Measurements from ENCODE around the gene NRM. TPM values are rescaled to one million over a fixed set of nuclear protein-coding genes. Genes with fewer than 3 reads are reported as not detected.
A peak's percentile ranks its signal among the peaks of the same experiment; 100 is the strongest.

Gene NRM
- total RNA-seq, 1 experiment from 2014 or later: 13.6 TPM

- H3K4me3 ChIP-seq (replicated peaks in 1 of 2; ENCODE audit: low read depth in 1 of 2, low read length in 2 of 2): no peak overlapping the region
- DNase-seq (ENCODE audit: low read depth, low spot score) (no peak), ATAC-seq (no peak)
- H3K27me3 ChIP-seq (ENCODE audit: insufficient read depth, low read length): no peaks in the 10 kb centered on the region
- no peak for TF ChIP-seq CBX3 (IDR thresholded peaks at IDR 0.05; ENCODE audit: low read depth)
- TF ChIP-seq CEBPB (IDR thresholded peaks at IDR 0.05; ENCODE audit: low read depth): no peak
- TF ChIP-seq RAD21 (IDR thresholded peaks at IDR 0.05; ENCODE audit: low read depth): no peak
- no peak for TF ChIP-seq CTCF (IDR thresholded peaks at IDR 0.05 in 2 of 3, conservative IDR thresholded peaks at IDR 0.05 in 1 of 3; ENCODE audit: borderline replicate concordance in 1 of 3, insufficient read depth in 1 of 3, low read depth in 2 of 3, low read length in 2 of 3)
- TF ChIP-seq FOSL1 (IDR thresholded peaks at IDR 0.05; ENCODE audit: low read depth): no peak
- TF ChIP-seq MAX (IDR thresholded peaks at IDR 0.05): no peak
- TF ChIP-seq EZH2phosphoT487 (IDR thresholded peaks at IDR 0.05; ENCODE audit: borderline replicate concordance): no peak
- BruUV-seq (replicated peaks): no TSS peak
- ChIA-PET RAD21 (ENCODE audit: low non-redundant PET in 1 of 2, low total read pairs in 2 of 2, uncharacterized antibody in 2 of 2, unreplicated experiment in 2 of 2) (no interaction called here), POLR2A (no interaction called here), CTCF (no interaction called here)
- intact Hi-C loops (cut with micrococcal nuclease): no loop called here
- peaks cover 13 to 16% of the 10 kb centered on the region in 2 experiments; a peak in 3 of 4 replicates for H3K36me3 ChIP-seq (ENCODE audit: control insufficient read depth in 1 of 2, insufficient read depth in 2 of 2, low read length in 2 of 2)
- H3K4me1 ChIP-seq (ENCODE audit: control insufficient read depth in 1 of 2, insufficient read depth in 2 of 2, low read length in 2 of 2): peaks cover under 1 to 2% of the 10 kb centered on the region in 2 experiments; a peak in 3 of 4 replicates
- no peaks in the 10 kb centered on the region for H3K79me2 ChIP-seq (ENCODE audit: insufficient read depth, low read length)
- no peaks in the 10 kb centered on the region for H3K9me2 ChIP-seq (ENCODE audit: insufficient read depth)
- no peaks in the 10 kb centered on the region for H3K9me3 ChIP-seq (ENCODE audit: control insufficient read depth in 1 of 2, insufficient read depth in 1 of 2, low read depth in 1 of 2, low read length in 2 of 2)
- no peak overlapping the region for H3K4me2 ChIP-seq (ENCODE audit: low read length)
- no peak overlapping the region for H2AFZ ChIP-seq (ENCODE audit: low read depth, low read length, poor library complexity, severe bottlenecking)
- H3K9ac ChIP-seq (ENCODE audit: low read length): no peak overlapping the region
- no peaks in the 10 kb centered on the region for H4K20me1 ChIP-seq (ENCODE audit: insufficient read depth)
- no peak overlapping the region for H3K27ac ChIP-seq (ENCODE audit: low read depth, low read length)
These were observed 49.7 kb downstream of the NRM start for GRCh38 chr6:30641048-30641447.

- RAD21 ChIA-PET (ENCODE audit: low non-redundant PET in 1 of 2, low total read pairs in 2 of 2, uncharacterized antibody in 2 of 2, unreplicated experiment in 2 of 2): no interaction called here
- CTCF ChIA-PET: no interaction called here
- peak; percentile 65; the same call in 1 of the 2 replicates for ATAC-seq
- POLR2A ChIA-PET: no interaction called here
- peaks cover 13 to 16% of the 10 kb centered on the region in 2 experiments; a peak in 3 of 4 replicates for H3K36me3 ChIP-seq (ENCODE audit: control insufficient read depth in 1 of 2, insufficient read depth in 2 of 2, low read length in 2 of 2)
- no peaks in the 10 kb centered on the region for H3K9me2 ChIP-seq (ENCODE audit: insufficient read depth)
- no peaks in the 10 kb centered on the region for H3K4me1 ChIP-seq (ENCODE audit: control insufficient read depth in 1 of 2, insufficient read depth in 2 of 2, low read length in 2 of 2)
- TF ChIP-seq POLR2AphosphoS5 (IDR thresholded peaks at IDR 0.05; ENCODE audit: low read depth, low read length) (no peak), JUND (IDR thresholded peaks at IDR 0.05) (no peak), CBX3 (IDR thresholded peaks at IDR 0.05; ENCODE audit: low read depth) (no peak), REST (IDR thresholded peaks at IDR 0.05; ENCODE audit: low read depth) (no peak), EZH2 (IDR thresholded peaks at IDR 0.05) (no peak), EZH2phosphoT487 (IDR thresholded peaks at IDR 0.05; ENCODE audit: borderline replicate concordance) (no peak), ELF1 (IDR thresholded peaks at IDR 0.05; ENCODE audit: borderline replicate concordance, low read depth) (no peak), TCF7L2 (IDR thresholded peaks at IDR 0.05; ENCODE audit: borderline replicate concordance, extremely low read depth, insufficient read depth, insufficient read length) (no peak), SRF (IDR thresholded peaks at IDR 0.05; ENCODE audit: low read depth) (no peak), SP1 (IDR thresholded peaks at IDR 0.05; ENCODE audit: low read depth) (no peak), RAD21 (IDR thresholded peaks at IDR 0.05; ENCODE audit: low read depth) (no peak), POLR2A (IDR thresholded peaks at IDR 0.05; ENCODE audit: borderline replicate concordance, extremely low read depth, insufficient read depth, insufficient read length) (no peak), YY1 (IDR thresholded peaks at IDR 0.05; ENCODE audit: extremely low read depth, insufficient replicate concordance, low read depth, low read length) (no peak)
- BruUV-seq (replicated peaks): no TSS peak
- no peak overlapping the region for H3K4me3 ChIP-seq (replicated peaks in 1 of 2; ENCODE audit: low read depth in 1 of 2, low read length in 2 of 2)
- DNase-seq (ENCODE audit: low read depth, low spot score): no peak
- H2AFZ ChIP-seq (ENCODE audit: low read depth, low read length, poor library complexity, severe bottlenecking): no peak overlapping the region
- intact Hi-C loops (cut with micrococcal nuclease): no loop called here
- no peak overlapping the region for H3K4me2 ChIP-seq (ENCODE audit: low read length)
- no peaks in the 10 kb centered on the region for H4K20me1 ChIP-seq (ENCODE audit: insufficient read depth)
- H3K27ac ChIP-seq (ENCODE audit: low read depth, low read length): no peak overlapping the region
- no peaks in the 10 kb centered on the region for H3K9me3 ChIP-seq (ENCODE audit: control insufficient read depth in 1 of 2, insufficient read depth in 1 of 2, low read depth in 1 of 2, low read length in 2 of 2)
- H3K9ac ChIP-seq (ENCODE audit: low read length): no peak overlapping the region
- H3K79me2 ChIP-seq (ENCODE audit: insufficient read depth, low read length): no peaks in the 10 kb centered on the region
- H3K27me3 ChIP-seq (ENCODE audit: insufficient read depth, low read length): no peaks in the 10 kb centered on the region
These were observed 50.3 kb downstream of the NRM start for GRCh38 chr6:30640481-30640880.
